HG03025 (cell line): ENCODE results near the gene SPNS1.

Experiments
- ATAC-seq: cut with Tn5 transposase; IDR thresholded peaks from one replicate; pipeline ENCODE4 v1.9.1; 2021; ENCODE audit warnings: mild to moderate bottlenecking, moderate library complexity; ENCODE audit not compliant: unreplicated experiment, low FRiP score

SPNS1 gene

GRCh38 chr16:29024278-29024677 lies 49.7 kb downstream of the SPNS1 start:
- no peak for ATAC-seq

GRCh38 chr16:29025218-29025617 lies 50.6 kb downstream of the SPNS1 start:
- ATAC-seq: no peak

GRCh38 chr16:29025735-29026134 lies 51.2 kb downstream of the SPNS1 start:
- no peak for ATAC-seq

- ATAC-seq: no peak
These were observed 54.0 kb downstream of the SPNS1 start for GRCh38 chr16:29028457-29029167.

GRCh38 chr16:29029168-29029994 lies 54.8 kb downstream of the SPNS1 start:
- no peak for ATAC-seq

- ATAC-seq: no peak
These were observed 55.7 kb downstream of the SPNS1 start for GRCh38 chr16:29030086-29030840.
